GM18499 (cell line): ENCODE measurements around the gene C11orf42.

Experiments used
- ATAC-seq: cut with Tn5 transposase; IDR thresholded peaks from one replicate; pipeline ENCODE4 v1.9.1; 2021; ENCODE audit warnings: moderate number of reproducible peaks; ENCODE audit not compliant: insufficient read depth, unreplicated experiment

The C11orf42 gene

DNA sequence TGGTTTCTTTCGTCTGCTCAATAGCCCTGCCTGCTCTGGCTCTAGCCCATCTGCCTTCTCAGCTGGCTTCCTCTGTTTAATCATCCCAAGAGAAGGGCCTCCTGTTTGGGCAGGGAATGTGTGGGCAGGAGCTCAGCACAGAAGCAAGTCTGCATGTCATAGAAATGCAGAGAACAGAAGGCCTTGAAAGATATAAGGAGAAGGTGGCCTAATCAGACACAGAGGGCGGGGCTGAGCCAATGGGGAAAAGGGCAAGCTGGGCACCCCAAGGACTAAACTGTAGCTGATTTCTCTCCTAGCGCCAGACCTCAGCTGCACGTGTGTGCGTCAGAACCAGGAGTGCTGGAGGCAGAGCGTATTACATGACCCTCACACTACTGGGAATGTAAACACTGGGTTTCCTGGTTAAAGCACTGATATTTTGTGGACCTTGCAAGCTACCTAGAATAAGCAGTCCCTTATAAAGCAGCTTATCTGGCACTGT lies 46.7 kb downstream of the C11orf42 start:
- ATAC-seq: no peak

DNA sequence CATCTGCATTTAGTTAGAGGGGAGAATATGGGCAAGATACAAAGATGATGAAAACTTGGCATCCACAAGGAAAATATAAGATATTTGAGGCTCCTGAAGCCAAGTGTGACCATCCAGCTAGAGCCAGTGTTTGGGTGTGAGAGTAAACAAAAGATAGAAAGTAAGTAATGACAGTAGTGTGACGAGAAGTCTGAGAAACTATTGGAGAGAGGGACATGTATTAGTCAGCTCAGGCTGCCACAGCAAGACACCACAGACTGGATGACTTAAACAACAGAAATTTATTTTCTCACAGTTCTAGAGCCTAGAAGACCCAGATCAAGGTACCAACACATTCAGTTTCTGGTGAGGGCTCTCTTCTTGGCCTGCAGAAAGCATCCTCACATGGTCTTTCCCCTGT lies 47.8 kb downstream of the C11orf42 start:
- no peak for ATAC-seq

DNA sequence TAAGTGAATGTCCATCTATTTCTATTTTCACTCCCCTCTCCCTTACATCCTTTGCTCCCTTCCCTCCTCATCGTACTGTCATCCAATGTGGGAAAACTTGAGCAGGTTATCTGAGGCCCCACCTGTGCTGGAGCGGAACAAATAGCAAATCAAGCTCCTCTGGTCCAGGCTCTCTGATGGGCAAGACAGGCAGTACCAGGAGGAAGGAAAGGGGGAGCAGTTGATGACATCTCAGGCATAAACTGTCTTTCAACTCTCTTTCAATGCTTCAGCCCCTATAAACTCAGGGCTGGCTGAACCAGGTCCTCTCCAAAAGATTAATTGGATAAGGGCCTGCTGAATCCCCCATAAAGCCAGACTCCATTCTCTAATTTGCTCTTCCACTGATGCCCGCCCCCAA lies 52.8 kb downstream of the C11orf42 start:
- no peak for ATAC-seq

DNA sequence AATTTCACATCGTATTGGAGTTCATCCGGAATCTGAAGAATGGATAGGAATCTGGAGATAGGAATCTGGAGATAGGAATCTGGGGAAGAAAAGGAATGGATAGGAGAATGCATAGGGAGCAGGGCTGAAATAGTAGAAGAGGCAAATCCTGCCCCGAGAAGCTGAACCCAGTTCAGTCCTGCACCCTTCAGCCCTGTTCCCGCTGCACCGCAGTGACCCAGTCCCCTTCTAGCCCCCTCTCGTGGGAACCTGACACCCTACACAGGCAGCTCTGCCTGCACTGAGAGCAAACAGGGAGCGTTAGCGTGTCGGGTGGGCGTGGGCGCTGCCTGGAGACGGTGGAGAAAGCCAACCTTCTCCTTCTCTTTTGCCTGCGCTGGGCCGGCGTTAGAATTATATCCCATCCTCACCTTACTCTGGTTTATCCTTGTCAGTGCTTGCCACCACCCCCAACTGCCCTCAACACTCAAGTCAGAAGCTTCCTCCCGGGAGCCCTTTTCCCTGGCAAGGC lies 53.3 kb downstream of the C11orf42 start:
- no peak for ATAC-seq

DNA sequence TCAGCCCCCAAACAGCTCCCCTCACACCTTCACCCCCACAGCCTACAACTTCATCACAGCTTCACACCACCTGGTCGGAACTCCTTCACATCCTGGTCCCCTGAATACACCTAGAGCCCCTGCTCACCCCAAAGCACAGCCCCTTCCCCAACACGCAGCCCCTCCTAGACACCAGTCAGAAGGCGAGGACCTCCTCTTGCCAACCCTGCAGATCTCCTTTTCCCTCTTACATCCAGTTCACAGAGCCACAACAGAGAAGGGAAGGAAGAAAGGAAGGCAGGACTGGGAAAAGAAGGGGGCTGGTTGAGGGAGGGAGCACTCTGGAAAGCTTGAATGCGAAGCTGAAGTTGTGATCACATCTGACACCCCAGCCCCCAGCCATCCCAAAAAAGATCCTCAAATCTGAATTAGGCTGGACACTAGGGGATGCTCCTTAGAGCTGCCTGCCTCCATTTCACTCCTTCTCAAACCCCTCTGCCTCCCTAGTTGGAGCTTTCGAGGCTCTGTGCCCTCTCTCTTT lies 54.9 kb downstream of the C11orf42 start:
- no peak for ATAC-seq
